ENCODE measurements around the gene GNG7.

DNA sequence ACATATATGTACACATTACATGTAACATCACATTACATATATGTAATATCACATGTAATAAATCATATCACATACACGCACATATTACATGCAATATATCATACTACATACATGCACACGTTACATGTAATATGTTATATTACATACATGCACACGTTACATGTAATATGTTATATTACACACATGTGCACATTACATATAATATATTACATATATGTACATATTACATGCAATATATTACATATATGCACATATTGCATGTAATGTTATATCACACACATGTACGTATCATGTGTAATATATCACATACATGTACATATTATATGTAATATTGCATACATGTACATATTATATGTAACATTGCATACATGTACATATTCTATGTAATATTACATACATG lies 149.0 kb downstream of the GNG7 start:
- TF ChIP-seq, protein P1, sequence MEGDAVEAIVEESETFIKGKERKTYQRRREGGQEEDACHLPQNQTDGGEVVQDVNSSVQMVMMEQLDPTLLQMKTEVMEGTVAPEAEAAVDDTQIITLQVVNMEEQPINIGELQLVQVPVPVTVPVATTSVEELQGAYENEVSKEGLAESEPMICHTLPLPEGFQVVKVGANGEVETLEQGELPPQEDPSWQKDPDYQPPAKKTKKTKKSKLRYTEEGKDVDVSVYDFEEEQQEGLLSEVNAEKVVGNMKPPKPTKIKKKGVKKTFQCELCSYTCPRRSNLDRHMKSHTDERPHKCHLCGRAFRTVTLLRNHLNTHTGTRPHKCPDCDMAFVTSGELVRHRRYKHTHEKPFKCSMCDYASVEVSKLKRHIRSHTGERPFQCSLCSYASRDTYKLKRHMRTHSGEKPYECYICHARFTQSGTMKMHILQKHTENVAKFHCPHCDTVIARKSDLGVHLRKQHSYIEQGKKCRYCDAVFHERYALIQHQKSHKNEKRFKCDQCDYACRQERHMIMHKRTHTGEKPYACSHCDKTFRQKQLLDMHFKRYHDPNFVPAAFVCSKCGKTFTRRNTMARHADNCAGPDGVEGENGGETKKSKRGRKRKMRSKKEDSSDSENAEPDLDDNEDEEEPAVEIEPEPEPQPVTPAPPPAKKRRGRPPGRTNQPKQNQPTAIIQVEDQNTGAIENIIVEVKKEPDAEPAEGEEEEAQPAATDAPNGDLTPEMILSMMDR (IDR thresholded peaks at IDR 0.05; ENCODE audit: low read length): no peak
- TF ChIP-seq EZH2 (optimal IDR thresholded peaks at IDR 0.05; ENCODE audit: low read depth, low read length) (no peak), EZH2phosphoT487 (IDR thresholded peaks at IDR 0.05; ENCODE audit: low read length) (no peak)

All from MM.1S (cell line).